ENCODE data around the gene CSF3R.
"Not testable (repeated sequence)": the region's sequence is repeated elsewhere in the genome, so short reads cannot be mapped to it uniquely, and the experiment has no call there.

The CSF3R gene

DNA sequence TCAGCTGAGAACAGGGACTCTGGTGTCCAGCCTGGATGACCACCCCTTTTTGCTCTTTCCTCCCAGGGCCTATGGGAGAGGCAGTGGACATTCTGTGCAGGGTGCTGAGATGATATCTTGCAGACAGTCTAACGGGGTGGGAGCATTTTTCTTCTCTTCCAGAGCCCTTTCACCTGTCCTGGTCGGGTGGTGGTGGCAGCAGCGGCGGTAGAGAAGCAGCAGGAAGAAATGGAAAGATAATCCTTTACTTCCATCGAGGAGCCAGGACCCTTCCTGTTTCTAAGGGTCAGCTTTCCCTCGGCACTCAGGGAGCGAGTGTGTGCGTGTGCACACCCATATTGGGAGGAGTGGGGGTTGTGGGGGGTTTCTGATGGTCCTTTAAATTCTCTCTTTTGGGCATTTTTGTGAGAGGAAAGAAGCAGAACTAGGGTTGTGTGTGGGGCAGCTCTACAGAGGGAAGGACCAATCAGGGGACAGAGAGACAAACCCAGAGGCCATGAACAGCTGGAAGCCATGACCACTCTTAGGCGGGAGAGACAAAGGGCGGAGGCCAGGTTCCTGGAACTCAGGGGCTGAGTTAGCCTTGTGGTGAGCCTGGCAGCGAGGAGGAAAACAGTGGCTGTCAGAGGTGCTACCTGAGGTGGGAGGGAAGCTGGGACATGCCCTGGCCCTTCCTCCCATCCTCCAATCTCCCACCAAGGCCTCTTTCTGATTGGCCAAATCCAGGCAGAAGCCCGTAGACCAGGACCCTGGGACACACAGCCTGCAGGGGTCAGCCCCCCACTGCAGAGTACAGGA, 31.2 kb upstream of the CSF3R start:
- no peak for DNase-seq (ENCODE audit: low spot score)

GRCh38 chr1:36512842-36513241, 30.1 kb upstream of the CSF3R start:
- no peak for DNase-seq (ENCODE audit: low spot score)

DNA sequence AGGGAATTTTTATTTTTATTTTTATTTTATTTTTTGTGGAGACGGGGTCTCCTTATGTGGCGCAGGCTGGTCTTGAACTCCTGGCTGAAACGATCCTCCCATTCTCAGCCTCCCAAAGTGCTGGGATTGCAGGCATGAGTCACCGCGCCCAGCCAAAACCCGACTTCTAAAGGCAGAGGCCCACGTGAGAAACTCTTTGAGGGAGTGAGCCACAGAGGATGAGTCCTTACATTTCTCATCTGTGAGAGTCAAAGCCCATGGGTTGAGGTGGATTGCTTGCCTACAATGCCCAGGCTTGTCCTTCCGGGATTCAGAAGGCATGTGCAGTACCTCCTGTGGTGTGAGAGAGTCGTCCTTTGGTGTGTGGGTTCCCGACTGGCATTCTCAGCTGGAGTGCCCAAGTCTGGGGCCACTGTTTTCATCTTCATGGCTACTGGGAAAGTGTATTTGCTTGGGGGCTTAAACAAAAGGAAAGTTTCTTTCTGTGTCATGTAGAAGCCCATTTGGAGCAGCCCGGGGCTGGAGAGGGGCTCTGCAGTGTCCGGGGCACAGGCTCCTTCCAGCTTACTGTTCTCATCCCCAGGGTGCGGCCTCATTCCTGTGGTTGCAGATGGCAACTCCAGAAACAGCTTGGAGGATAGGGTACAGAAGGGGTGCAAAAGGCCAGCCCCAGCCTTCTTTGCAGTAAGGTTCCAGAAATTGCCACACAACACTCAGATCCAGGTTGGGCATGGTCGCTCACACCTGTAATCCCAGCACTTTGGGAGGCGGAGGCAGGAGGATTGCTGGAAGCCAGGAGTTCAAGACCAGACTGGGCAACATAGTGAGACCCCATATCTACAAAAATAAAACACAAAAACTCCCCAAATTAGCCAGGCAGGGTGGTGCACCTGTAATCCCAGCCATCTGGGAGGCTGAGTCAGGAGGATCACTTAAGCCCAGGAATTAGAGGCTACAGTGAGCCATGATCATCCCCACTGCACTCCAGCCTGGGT, 29.4 kb upstream of the CSF3R start:
- DNase-seq (ENCODE audit: low spot score): no peak

GRCh38 chr1:36511220-36511619, 28.5 kb upstream of the CSF3R start:
- DNase-seq (ENCODE audit: low spot score): not testable (repeated sequence)

DNA sequence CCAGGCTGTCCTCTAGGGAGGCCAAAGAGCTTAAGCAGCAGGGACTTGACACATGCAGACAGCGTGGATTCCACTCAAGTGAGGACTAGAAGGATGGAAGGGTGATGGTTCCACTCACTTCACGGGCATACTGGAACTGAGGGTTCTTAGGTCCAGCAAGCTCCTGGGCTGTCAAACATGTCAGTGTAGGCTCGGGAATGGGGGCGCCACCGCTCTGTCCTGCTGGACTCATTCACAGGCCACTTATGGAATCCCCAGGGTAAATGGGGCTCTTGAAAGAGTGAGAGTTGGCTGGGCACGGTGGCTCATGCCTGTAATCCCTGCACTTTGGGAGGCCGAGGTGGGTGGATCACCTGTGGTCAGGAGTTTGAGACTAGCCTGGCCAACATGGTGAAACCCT, 27.7 kb upstream of the CSF3R start:
- no peak for DNase-seq (ENCODE audit: low spot score)

DNA sequence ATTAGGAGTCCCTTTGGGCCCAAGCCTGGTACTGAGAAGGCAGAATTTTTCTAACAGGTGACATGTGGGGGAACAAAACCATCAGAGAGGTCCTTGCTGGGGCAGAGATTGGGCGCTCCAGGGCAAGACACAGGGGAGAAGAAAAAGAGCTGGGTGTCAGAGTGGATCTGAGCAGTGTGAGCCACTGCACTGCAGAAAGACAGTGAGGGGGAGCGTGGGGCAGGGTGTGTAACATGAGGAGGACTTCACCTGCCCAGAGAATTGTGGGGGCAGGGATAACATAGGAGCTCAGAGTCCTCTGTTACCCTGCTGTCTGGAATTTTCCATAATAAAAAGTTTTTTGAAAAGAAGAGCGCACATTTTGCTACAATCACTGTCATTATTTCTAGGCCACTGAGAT, 25.5 kb upstream of the CSF3R start:
- DNase-seq (ENCODE audit: low spot score): no peak

- no peak for DNase-seq (ENCODE audit: low spot score)
These were observed 23.7 kb upstream of the CSF3R start for GRCh38 chr1:36506276-36506920.

- DNase-seq (ENCODE audit: low spot score): no peak
These were observed 21.0 kb upstream of the CSF3R start for GRCh38 chr1:36503733-36504132.

DNA sequence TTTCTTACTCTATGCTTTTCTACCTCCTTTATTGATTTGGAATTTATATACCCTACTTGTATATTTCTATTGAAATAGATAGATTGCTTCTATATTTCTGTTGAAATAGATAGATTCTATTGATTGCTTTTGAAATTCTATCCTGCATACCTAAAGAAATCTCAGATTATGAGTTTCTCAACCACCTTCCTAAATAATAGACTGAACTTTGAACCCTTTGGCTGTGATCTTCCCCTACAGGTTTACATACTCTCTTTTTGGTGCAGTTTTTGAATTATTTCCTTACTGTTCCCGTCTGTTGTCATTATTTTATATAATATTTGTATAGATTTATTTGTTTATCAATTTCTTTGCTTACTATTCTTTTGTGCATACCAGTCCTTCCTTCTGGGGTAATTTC, 20.4 kb upstream of the CSF3R start:
- no peak for DNase-seq (ENCODE audit: low spot score)

GRCh38 chr1:36502616-36503015, 19.9 kb upstream of the CSF3R start:
- no peak for DNase-seq (ENCODE audit: low spot score)

GRCh38 chr1:36501911-36502310, 19.2 kb upstream of the CSF3R start:
- DNase-seq (ENCODE audit: low spot score): not testable (repeated sequence)

DNA sequence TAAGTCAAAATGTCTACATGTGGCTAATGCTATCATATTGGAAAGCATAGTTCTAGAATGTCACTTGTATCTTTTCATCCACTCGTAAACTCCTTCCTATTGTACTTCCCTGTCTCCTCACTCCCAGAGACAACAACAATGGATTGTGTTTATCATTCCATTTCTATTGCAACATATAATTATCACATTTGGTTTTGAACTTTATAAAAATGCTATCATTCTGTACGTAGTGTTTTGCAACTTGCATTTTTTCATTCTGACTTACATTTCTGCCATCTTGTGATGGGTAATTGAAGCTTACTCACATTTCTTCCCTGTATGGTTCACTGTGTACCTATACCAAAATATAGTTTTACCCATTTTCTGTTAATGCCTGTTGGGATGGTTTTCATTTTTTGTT, 14.5 kb upstream of the CSF3R start:
- no peak for DNase-seq (ENCODE audit: low spot score)

GRCh38 chr1:36494971-36495370, 12.3 kb upstream of the CSF3R start:
- DNase-seq (ENCODE audit: low spot score): no peak

DNA sequence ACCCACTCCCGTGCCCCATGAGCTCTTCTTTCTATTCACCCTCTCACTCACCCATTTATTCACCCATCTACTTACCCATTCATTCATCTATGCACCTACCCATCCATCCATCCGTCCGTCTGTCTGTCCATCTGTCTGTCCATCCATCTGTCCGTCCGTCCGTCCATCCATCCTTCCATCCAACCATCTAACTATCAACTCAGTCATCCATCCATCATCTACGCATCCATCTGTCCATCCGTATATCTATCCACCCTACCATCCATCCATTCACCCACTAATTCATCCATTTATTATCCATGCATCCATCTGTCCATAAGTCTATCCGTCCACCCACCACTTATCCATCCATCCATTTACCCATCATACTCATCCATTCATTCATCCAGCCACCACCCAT, 10.8 kb upstream of the CSF3R start:
- no peak for DNase-seq (ENCODE audit: low spot score)

GRCh38 chr1:36492491-36492890, 9.8 kb upstream of the CSF3R start:
- DNase-seq (ENCODE audit: low spot score): no peak

- DNase-seq (ENCODE audit: low spot score): not testable (repeated sequence)
These were observed 6.7 kb upstream of the CSF3R start for GRCh38 chr1:36489258-36490051.

DNA sequence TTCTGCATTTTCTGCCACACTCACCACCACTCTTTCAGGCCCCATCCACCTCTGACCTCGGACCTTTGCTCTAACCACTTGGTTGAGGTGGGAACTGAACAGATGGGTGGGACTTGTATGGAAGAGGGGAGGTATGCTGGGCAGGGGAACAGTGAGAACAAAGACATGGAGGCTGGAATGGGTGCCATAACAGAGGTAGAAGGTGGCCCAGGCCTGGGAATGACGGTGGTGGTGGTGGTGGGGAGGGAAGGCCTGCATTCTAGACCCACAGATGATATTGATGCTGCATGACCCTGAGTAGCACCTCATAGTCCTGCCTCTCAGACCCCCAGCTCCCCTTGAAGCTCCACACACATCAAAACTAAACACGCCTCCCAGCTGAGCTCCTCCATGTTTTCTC, 5.2 kb upstream of the CSF3R start:
- no peak for DNase-seq (ENCODE audit: low spot score)

DNA sequence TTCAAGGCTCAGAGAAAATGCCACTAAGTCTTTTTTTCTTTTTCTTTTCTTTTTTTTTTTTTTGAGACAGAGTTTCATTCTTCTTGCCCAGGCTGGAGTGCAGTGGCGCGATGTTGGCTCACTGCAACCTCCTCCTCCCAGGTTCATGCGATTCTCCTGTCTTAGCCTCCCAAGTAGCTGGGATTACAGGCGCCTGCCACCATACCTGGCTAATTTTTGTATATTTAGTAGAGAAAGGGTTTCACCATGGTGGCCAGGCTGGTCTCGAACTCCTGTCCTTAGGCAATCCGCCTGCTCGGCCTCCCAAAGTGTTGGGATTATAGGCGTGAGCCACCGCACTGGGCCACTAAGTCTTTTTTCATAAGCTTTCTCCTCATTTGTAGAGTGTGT, 4.6 kb upstream of the CSF3R start:
- DNase-seq (ENCODE audit: low spot score): not testable (repeated sequence)

GRCh38 chr1:36486439-36487335, 4.0 kb upstream of the CSF3R start:
- DNase-seq (ENCODE audit: low spot score): no peak

- no peak for DNase-seq (ENCODE audit: low spot score)
These were observed 3.4 kb upstream of the CSF3R start for GRCh38 chr1:36486093-36486438.

DNA sequence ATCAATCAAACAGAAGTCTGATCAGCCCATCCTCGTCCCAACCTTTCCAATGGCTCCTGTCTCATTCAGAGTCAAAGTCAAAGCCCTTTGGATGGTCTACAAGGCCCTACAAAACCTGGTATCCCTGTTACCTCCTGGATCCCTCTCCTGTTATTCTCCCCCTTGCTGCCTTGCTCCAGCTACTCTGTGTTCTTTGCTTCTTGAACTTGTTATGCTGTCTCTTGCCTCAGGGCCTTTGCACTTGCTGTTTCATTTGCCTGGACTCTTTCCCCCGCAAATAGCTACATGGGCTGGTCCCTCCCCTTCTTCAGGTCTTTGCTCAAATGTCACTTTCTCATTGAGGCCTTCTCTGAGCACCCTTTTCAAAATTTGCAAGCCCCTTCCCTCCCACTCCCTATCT, 1.4 kb upstream of the CSF3R start:
- no peak for DNase-seq (ENCODE audit: low spot score)

Measured in ecto neural progenitor cell (in vitro differentiated cells).